GM19324 (cell line): Measurements from ENCODE around the gene PLCE1.
"Not testable (repeated sequence)": the region's sequence is repeated elsewhere in the genome, so short reads cannot be mapped to it uniquely, and the experiment has no call there.

ENCODE experiments used
- ATAC-seq: cut with Tn5 transposase; IDR thresholded peaks from one replicate; pipeline ENCODE4 v1.9.1; 2021; ENCODE audit warnings: mild to moderate bottlenecking, moderate library complexity; ENCODE audit not compliant: unreplicated experiment, low FRiP score

Gene PLCE1

DNA sequence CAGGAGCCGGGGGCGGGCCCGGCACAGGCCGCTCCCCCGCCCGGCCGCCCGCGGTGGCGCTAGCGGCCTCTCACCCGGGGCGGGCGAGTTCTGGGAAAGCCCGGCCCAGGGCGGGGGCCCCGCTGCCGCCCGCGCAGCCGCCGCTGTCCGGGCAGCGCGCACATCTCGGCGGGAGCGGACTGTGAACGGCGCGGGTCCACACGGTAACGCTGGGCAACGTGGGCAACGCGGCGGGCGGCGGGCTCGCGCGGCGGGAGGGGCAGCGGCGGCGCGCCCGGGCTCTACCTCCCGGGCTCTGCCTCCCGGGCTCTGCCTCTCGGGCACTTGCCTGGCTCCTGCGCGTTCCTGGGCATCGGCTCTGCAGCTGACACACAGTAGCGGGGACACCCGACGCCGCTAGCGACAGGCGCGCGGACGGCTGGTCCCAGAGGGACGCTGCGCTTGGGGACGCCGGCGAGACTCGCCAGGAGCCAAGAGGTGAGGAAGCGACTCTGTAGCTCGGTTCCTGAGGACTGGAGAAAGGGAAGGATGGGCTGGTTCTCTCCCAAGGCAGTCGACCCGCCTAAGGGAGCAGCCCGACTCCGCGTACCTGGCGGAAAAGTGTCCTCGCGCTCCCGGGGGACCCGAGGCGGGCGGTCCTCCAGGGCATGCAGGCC is at the start of gene PLCE1:
PLCE1 (plus strand) TSS at position 150 of the 656 bp plus-strand sequence. CDS start 37,116 bp downstream, outside the sequence.
- ATAC-seq, result no peak

GRCh38 chr10:93945819-93946218 is 47.9 kb upstream of the PLCE1 start:
- ATAC-seq, result no peak

DNA sequence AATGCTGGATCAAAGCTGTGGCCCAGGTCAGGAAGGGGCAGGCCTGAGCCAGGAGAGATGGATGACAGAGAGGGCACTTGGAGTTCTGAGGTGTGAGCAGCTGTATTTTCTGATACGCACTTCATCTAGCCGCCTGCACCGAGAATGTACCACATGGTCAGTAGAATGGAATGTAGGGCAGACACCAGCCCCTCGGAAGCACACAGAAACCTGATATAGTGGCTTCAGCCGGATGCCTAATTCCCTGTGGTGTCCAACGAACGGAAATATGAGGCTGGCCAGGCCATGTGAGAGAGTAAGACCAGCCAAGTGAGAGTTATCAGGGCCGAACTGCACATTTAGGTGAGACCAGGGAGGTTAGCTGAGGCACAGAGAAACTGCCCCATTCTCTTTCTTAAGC is 46.7 kb upstream of the PLCE1 start:
- no peak for ATAC-seq

DNA sequence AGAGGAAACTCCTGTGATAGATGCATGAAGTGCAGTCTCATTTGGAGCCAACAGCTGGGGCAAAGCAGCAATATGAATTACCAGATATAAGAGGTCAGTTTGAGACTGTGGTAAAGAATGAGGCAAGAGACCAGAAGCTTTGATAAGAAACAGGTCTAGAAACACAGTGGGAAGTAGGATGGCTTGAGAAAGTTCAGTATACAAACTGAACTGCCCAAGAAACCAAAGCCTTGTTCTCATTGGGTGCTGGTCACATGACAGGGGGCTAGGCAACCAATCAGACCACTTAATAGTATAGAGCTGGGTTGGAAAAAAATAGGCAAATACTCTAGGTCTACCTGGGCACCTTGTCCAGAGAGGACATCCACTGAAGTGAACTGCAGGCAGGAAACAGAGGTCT is 46.2 kb upstream of the PLCE1 start:
- ATAC-seq, result no peak

- ATAC-seq, result no peak
Observed at GRCh38 chr10:93951905-93952304, 41.8 kb upstream of the PLCE1 start.

DNA sequence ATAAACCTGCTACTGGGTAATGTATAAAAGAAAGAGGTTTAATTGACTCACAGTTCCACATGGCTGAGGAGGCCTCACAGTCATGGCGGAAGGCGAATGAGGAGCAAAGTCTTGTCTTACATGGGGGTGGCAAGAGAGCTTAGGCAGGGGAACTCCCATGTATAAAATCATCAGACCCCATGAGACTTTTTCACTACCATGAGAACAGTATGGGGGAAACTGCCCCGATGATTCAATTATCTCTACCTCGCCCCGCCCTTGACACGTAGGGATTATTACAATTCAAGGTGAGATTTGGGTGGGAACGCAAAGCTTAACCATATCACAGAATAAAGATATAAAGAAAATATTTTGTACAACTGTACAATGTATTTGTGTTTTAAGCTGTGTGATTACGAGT is 39.4 kb upstream of the PLCE1 start:
- ATAC-seq, result no peak

GRCh38 chr10:93954726-93955363 is 38.9 kb upstream of the PLCE1 start:
- ATAC-seq, result no peak

DNA sequence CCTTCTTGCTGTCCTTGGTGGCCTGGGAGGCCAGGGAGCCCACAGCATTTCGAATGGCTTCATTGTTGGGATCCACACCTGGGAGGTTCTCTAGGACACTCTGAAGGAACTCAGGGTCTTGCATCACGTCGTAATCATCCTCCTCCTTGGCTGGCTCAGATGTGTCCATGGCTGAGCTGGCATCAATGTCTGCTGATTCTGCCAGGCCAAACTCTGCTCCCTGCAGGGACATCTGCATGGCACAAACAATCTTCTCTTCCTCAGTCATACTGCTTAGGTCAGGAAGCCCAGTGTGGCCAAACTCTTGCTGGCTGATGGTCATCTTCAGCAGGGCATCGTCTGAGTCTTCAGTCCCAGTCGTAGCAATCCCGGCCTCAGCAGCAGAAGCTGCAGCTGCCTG is 34.9 kb upstream of the PLCE1 start:
- ATAC-seq, result no peak

- ATAC-seq, result not testable (repeated sequence)
Observed at GRCh38 chr10:93960988-93961387, 32.7 kb upstream of the PLCE1 start.

DNA sequence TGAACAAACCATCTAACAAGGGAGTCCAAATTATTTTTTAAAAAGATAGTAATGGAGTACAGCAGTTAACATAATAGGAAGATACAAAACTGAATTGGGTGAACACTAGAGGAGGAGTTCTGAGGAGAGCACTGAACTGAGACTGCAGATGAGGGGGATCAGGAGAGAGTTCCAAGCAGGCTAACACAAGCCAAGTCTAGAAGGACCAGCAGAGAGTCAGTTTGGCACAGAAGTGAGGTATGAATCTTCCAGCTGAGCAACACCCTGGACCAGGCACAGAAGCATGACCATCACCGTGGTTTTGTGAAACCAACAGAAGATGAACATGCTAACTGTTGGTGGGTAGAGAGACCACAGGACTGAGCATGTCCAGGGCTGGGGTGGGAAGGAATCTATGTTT is 30.8 kb upstream of the PLCE1 start:
- ATAC-seq, result no peak

DNA sequence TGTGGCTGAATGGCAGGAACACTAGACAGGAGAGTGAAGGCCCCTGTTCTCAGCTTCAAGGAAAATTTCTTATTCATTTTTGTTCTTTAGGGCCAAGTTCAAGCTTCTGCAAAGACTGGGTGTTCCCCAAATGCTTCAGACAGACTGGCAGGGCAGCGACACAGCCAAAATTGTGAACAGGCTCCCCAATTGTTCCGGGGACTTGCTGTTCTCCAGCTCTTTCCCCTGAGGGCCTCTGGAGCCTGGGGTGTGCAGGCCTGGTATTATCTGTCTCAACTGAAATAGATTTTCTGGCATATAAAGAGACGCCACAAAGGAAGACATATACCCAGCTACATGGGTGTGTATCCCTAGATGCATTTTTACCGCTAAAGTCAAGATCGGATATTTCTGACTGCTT is 30.3 kb upstream of the PLCE1 start:
- ATAC-seq, result no peak

DNA sequence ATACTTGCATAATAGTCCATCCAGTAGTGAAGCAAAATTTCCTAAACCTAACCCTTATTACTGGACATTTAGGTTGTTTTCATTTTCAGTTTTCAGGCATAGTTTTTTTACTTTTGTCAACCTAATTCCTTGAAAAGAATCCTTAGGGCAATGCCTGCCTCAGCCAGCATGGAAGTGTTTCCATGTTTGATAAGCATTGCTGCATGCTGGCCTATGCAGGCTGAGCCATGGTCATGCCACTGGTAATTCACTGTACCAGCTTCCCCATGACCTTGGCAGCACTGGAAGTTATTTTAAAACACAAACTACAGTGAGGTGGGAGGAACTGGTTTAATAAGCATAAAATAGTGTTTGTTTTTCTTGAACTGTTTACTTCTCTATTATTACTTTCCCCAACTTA is 27.8 kb upstream of the PLCE1 start:
- ATAC-seq, result no peak

GRCh38 chr10:93967756-93968155 is 26.0 kb upstream of the PLCE1 start:
- ATAC-seq, result no peak

DNA sequence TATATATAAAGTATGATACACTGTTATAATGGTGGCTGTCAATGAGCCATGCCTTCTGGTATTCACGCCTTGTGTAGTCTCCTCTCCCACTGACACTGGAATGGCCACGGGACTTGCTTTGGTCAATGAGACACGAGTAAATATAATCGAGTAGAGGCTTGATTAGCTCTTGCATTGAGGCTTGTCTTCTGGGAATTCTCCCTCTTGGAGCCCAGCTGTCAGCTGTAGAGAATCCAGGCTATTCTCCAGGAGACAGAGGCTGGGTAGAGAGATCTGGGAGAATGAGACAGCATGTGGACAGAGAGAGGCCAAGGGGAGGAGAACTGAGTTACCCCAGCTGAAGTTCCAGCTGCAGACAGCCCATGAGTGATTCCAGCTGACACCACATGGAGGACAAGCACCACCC is 25.2 kb upstream of the PLCE1 start:
- ATAC-seq, result no peak

DNA sequence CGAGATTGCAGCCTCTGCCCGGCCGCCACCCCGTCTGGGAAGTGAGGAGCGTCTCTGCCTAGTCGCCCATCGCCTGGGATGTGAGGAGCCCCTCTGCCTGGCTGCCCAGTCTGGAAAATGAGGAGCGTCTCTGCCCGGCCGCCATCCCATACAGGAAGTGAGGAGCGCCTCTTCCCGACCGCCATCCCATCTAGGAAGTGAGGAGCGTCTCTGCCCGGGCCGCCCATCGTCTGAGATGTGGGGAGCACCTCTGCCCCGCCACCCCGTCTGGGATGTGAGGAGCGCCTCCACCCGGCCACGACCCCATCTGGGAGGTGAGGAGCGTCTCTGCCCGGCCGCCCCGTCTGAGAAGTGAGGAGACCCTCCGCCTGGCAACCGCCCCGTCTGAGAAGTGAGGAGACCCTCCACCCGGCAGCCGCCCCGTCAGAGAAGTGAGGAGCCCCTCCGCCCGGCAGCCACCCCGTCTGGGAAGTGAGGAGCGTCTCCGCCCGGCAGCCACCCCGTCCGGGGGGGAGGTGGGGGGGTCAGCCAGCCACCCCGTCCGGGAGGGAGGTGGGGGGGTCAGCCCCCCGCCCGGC is 23.2 kb upstream of the PLCE1 start:
- ATAC-seq, result not testable (repeated sequence)

- no peak for ATAC-seq
Observed at GRCh38 chr10:93973748-93974445, 19.8 kb upstream of the PLCE1 start.

GRCh38 chr10:93977442-93977841 is 16.3 kb upstream of the PLCE1 start:
- ATAC-seq, result no peak

DNA sequence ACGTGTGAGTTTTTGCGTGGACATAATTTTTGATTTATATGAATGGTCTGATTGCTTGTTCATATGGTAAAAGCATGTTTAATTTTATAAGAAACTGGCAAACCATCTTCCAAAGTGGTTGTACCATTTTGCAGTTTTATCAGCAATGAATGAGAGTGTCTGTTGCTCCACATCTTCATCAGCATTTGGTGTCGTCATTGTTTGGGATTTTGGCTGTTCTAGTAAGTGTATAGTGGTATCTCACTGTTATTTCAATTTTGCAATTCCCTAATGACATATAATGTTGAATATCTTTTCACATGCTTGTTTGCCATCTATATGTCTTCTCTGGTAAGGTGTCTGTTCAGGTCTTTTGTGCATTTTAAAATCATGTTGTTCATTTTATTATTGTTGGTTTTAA is 13.2 kb upstream of the PLCE1 start:
- ATAC-seq, result no peak

DNA sequence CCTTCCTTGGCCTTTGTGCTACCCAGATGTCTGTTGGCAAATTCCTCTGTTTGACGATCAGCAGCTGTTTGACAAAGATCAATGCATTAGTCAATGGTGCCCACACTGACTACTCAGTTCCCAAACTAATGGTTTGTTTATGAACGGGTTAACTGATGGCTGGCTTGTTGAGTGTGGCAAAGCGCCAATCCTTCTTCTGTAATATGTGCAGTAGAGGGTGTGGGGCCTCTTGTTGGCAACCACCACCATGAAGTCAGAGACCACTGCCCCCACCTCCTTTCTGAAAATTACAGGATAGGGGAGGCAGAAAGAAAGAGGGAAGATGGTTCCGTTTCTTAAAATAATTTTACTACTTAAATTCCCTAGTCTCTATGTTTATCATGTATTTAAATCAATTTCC is 2.6 kb upstream of the PLCE1 start:
- no peak for ATAC-seq

GRCh38 chr10:93991596-93992284 is 2.0 kb upstream of the PLCE1 start:
- no peak for ATAC-seq
